A549 (cell line): ENCODE data around the gene CERS2.

Experiments used
- CBX2 ChIP-seq: fragments of 200-600 bp; sonication (generic); IDR thresholded peaks from 2 replicates; pipeline ENCODE4 v1.6.1; 2016; ENCODE audit warnings: low read depth, mild to moderate bottlenecking, borderline replicate concordance
- EP300 ChIP-seq, 2 experiments: fragments of >200 bp; sonication (Bioruptor Twin); formaldehyde crosslinking; IDR thresholded peaks; 2 replicates in 1 of 2; 3 replicates in 1 of 2; pipeline ENCODE4 v1.6.1; 2016 to 2017
- HDAC2 ChIP-seq: fragments of 200-600 bp; sonication (generic); IDR thresholded peaks from 2 replicates; pipeline ENCODE4 v1.6.1; 2016
- KDM1A ChIP-seq: fragments of 200-600 bp; sonication (generic); IDR thresholded peaks from 2 replicates; pipeline ENCODE4 v1.6.1; 2016; ENCODE audit warnings: low read depth, mild to moderate bottlenecking
- KDM5A ChIP-seq: fragments of 200-600 bp; sonication (generic); IDR thresholded peaks from 2 replicates; pipeline ENCODE4 v1.6.1; 2016; ENCODE audit warnings: antibody characterized with exemption, mild to moderate bottlenecking
- MAZ ChIP-seq: fragments of 150-350 bp; IDR thresholded peaks from 2 replicates; pipeline ENCODE4 v1.6.1; 2014; ENCODE audit warnings: antibody characterized with exemption, low read depth, low read length, borderline replicate concordance
- MYC ChIP-seq: IDR thresholded peaks from 2 replicates; pipeline ENCODE4 v1.6.1; 2012; ENCODE audit warnings: mild to moderate bottlenecking, inconsistent platforms, low read length, improper control_type of control experiment, borderline replicate concordance
- RAD21 ChIP-seq, 2 experiments: fragments of >200 bp in 1 of 2; sonication (Bioruptor Twin) in 1 of 2; formaldehyde crosslinking in 1 of 2; IDR thresholded peaks in 1 of 2; conservative IDR thresholded peaks in 1 of 2; 2 replicates in 1 of 2; 3 replicates in 1 of 2; pipeline ENCODE4 v1.6.1; 2012 to 2018; ENCODE audit warnings: inconsistent platforms in 1 of 2
- SMC3 ChIP-seq: fragments of >200 bp; sonication (Bioruptor Twin); formaldehyde crosslinking; IDR thresholded peaks from 3 replicates; pipeline ENCODE4 v1.6.1; 2018; ENCODE audit warnings: inconsistent platforms
- SREBF2 ChIP-seq: fragments of 450-650 bp; IDR thresholded peaks from 2 replicates; pipeline ENCODE4 v1.6.1; 2014; ENCODE audit warnings: mild to moderate bottlenecking, moderate library complexity
- TF ChIP-seq, protein P1 (sequence below): fragments of >200 bp; sonication (Bioruptor Twin); formaldehyde crosslinking; IDR thresholded peaks from 3 replicates; pipeline ENCODE4 v1.6.1; 2016
- TF ChIP-seq, protein P2 (sequence below): fragments of >200 bp; sonication (Bioruptor Twin); formaldehyde crosslinking; IDR thresholded peaks from 3 replicates; pipeline ENCODE4 v1.5.1; 2016
- TF ChIP-seq, protein P3 (sequence below): fragments of 200-600 bp; sonication (generic); IDR thresholded peaks from 2 replicates; pipeline ENCODE4 v1.6.1; 2016; ENCODE audit warnings: antibody characterized with exemption, mild to moderate bottlenecking, moderate library complexity

DNA sequence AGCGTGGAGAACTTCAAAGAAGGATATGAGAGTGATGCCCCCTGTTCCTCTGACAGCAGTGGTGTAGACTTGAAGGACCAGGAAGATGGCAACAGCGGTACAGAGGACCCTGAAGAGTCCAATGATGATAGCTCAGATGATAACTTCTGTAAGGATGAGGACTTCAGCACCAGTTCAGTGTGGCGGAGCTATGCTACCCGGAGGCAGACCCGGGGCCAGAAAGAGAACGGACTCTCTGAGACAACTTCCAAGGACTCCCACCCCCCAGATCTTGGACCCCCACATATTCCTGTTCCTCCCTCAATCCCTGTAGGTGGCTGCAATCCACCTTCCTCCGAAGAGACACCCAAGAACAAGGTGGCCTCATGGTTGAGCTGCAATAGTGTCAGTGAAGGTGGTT is 14.0 kb downstream of the CERS2 start:
- TF ChIP-seq, protein P1, sequence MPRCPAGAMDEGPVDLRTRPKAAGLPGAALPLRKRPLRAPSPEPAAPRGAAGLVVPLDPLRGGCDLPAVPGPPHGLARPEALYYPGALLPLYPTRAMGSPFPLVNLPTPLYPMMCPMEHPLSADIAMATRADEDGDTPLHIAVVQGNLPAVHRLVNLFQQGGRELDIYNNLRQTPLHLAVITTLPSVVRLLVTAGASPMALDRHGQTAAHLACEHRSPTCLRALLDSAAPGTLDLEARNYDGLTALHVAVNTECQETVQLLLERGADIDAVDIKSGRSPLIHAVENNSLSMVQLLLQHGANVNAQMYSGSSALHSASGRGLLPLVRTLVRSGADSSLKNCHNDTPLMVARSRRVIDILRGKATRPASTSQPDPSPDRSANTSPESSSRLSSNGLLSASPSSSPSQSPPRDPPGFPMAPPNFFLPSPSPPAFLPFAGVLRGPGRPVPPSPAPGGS = no peak
- TF ChIP-seq, protein P2, sequence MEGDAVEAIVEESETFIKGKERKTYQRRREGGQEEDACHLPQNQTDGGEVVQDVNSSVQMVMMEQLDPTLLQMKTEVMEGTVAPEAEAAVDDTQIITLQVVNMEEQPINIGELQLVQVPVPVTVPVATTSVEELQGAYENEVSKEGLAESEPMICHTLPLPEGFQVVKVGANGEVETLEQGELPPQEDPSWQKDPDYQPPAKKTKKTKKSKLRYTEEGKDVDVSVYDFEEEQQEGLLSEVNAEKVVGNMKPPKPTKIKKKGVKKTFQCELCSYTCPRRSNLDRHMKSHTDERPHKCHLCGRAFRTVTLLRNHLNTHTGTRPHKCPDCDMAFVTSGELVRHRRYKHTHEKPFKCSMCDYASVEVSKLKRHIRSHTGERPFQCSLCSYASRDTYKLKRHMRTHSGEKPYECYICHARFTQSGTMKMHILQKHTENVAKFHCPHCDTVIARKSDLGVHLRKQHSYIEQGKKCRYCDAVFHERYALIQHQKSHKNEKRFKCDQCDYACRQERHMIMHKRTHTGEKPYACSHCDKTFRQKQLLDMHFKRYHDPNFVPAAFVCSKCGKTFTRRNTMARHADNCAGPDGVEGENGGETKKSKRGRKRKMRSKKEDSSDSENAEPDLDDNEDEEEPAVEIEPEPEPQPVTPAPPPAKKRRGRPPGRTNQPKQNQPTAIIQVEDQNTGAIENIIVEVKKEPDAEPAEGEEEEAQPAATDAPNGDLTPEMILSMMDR = no peak
- TF ChIP-seq MAZ (no peak), KDM1A (no peak), SMC3 (no peak), HDAC2 (no peak), CBX2 (no peak), KDM5A (no peak), MYC (no peak), RAD21 (conservative IDR thresholded peaks at IDR 0.05 in 1 of 2, IDR thresholded peaks at IDR 0.05 in 1 of 2) (no peak), EP300 (IDR thresholded peaks at IDR 0.05) (no peak), SREBF2 (no peak)
- TF ChIP-seq, protein P3, sequence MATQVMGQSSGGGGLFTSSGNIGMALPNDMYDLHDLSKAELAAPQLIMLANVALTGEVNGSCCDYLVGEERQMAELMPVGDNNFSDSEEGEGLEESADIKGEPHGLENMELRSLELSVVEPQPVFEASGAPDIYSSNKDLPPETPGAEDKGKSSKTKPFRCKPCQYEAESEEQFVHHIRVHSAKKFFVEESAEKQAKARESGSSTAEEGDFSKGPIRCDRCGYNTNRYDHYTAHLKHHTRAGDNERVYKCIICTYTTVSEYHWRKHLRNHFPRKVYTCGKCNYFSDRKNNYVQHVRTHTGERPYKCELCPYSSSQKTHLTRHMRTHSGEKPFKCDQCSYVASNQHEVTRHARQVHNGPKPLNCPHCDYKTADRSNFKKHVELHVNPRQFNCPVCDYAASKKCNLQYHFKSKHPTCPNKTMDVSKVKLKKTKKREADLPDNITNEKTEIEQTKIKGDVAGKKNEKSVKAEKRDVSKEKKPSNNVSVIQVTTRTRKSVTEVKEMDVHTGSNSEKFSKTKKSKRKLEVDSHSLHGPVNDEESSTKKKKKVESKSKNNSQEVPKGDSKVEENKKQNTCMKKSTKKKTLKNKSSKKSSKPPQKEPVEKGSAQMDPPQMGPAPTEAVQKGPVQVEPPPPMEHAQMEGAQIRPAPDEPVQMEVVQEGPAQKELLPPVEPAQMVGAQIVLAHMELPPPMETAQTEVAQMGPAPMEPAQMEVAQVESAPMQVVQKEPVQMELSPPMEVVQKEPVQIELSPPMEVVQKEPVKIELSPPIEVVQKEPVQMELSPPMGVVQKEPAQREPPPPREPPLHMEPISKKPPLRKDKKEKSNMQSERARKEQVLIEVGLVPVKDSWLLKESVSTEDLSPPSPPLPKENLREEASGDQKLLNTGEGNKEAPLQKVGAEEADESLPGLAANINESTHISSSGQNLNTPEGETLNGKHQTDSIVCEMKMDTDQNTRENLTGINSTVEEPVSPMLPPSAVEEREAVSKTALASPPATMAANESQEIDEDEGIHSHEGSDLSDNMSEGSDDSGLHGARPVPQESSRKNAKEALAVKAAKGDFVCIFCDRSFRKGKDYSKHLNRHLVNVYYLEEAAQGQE = no peak
